Measurements from ENCODE around the gene CCNJ. TPM values are rescaled to one million over a fixed set of nuclear protein-coding genes. Genes with fewer than 3 reads are reported as not detected.

Gene CCNJ, protein sequence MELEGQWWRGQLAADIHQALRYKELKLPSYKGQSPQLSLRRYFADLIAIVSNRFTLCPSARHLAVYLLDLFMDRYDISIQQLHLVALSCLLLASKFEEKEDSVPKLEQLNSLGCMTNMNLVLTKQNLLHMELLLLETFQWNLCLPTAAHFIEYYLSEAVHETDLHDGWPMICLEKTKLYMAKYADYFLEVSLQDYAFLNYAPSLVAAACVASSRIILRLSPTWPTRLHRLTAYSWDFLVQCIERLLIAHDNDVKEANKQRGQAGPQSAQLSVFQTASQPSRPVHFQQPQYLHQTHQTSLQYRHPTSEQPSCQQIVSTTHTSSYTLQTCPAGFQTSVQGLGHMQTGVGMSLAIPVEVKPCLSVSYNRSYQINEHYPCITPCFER
- total RNA-seq, result 10 to 100 TPM in 1 of 2 donors, 1 to 10 TPM in 1; 8.6 to 16.0 TPM

DNA sequence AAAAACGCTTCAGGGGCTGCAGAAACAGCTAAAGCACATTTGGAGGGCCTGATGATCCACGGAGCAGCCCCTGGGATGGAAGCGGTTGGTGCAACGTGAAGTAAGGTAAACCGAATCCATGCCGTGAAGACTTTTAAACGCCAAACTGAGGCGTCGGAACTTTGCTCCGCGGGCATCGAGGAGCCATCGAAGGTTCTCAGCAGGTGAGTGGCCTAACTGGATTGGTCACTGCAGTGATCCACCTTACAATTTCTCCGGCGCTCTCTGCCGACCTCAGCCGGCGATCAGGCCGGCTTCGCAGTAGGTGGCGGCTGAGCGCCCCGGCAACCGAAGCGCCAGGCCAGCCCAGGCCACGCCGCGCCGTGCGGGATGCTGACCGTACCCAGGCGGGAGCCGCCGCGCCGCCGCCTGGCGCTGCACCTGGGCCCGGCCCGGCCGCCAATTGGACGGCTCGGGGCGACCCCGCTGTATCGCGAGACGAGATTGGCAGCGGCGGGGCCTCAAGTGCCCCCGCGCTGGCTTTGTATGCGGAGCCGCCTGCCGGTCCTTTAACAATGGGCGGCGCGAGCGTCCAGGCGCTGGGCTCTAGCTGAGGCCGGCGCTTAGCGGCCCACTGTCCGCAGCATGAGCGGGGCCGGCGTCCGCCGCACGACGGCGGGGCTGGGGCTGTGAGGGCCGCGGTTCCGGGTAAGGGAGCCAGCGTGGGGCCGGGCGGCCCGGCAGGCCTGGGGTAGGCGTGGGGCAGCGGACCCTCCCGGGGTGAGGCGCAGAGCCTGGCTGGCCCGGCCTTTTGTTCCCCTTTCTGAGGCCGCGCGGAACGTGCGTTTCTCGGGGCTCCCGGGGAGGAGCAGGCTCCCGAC lies at the start of gene CCNJ:
CCNJ (plus strand) TSS at position 551 of the 860 bp plus-strand sequence. CDS start 811 bp downstream, outside the sequence.

Small RNA genes lying within 50 kb of the gene (small RNA-seq; reads per million reads assigned to genes)
- 2.0 to 2.6 reads per million in 2 donors for gene MIR3157

Other genes starting within 250 kb of the CCNJ start
- under 1 TPM in 1 of 2 donors, not detected in 1; under 0.01 TPM for gene CC2D2B, start 135.6 kb upstream of the CCNJ start, total RNA-seq
- gene ZNF518A, start 86.7 kb downstream of the CCNJ start, total RNA-seq, result 10 to 100 TPM; 12.3 to 12.4 TPM
- gene BLNK, start 228.0 kb downstream of the CCNJ start, total RNA-seq, result not detected